Dendritic cell treated with granulocyte-macrophage colony-stimulating factor and Interleukin-4, amounts not matched to agents 40 ng/mL and 50 ng/mL, for 4 days (primary cell): ENCODE results near the gene LEAP2.

Source experiments
- H3K27ac Mint-ChIP-seq: one replicate; pipeline ENCODE4 v1.8.0; 2022; ENCODE audit warnings: mild to moderate bottlenecking, mixed read lengths
- H3K27me3 Mint-ChIP-seq: one replicate; pipeline ENCODE4 v1.8.0; 2022; ENCODE audit warnings: mild to moderate bottlenecking, mixed read lengths
- H3K36me3 Mint-ChIP-seq: one replicate; pipeline ENCODE4 v1.8.0; 2022; ENCODE audit warnings: low read depth, mixed read lengths
- H3K4me1 Mint-ChIP-seq: one replicate; pipeline ENCODE4 v1.8.0; 2022; ENCODE audit warnings: low read depth, mixed read lengths
- H3K4me3 Mint-ChIP-seq: one replicate; pipeline ENCODE4 v1.8.0; 2022; ENCODE audit warnings: mild to moderate bottlenecking, moderate library complexity, mixed read lengths
- H3K9me3 Mint-ChIP-seq: one replicate; pipeline ENCODE4 v1.8.0; 2022; ENCODE audit warnings: mixed read lengths
- intact Hi-C: fragments of 100-400 bp; cut with micrococcal nuclease; formaldehyde crosslinking; loops from one replicate; pipeline ENCODE4 v1.15.0; 2022

Gene LEAP2

GRCh38 chr5:132907161-132907560 lies 33.7 kb downstream of the LEAP2 start:
- no peaks in the 10 kb centered on the region for H3K9me3 Mint-ChIP-seq
- H3K4me3 Mint-ChIP-seq, result no peak overlapping the region
- H3K27ac Mint-ChIP-seq, result no peak overlapping the region
- peaks cover 16% of the 10 kb centered on the region for H3K4me1 Mint-ChIP-seq
- H3K27me3 Mint-ChIP-seq, result no peaks in the 10 kb centered on the region
- peaks cover 60% of the 10 kb centered on the region for H3K36me3 Mint-ChIP-seq
- intact Hi-C loops, result no loop called here

DNA sequence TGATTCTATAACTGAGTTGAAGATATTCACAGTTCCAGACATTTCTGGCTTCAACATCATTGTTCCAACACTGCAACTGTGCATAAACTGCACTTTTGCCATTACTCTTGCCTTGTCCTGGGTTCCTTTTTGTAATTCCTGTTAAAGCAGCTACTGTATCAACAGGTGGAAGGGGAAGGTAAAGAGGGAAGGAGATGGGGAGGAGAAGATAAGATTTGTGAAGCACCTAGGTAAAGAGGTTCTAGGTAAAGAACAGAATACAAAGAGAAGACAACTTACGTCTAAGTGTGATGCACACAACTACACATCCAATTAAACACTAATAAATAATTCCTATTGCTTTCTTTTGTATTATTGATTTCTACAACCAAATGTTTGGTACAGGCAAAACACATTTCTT lies 36.2 kb downstream of the LEAP2 start:
- intact Hi-C loops, result no loop called here
- Mint-ChIP-seq H3K27me3 (no peaks in the 10 kb centered on the region), H3K27ac (no peak overlapping the region), H3K36me3 (peaks cover 64% of the 10 kb centered on the region), H3K4me3 (no peak overlapping the region), H3K9me3 (no peaks in the 10 kb centered on the region), H3K4me1 (peaks cover 16% of the 10 kb centered on the region)

- intact Hi-C loops, result no loop called here
- Mint-ChIP-seq H3K9me3 (no peaks in the 10 kb centered on the region), H3K27ac (no peak overlapping the region)
Measured at GRCh38 chr5:132915681-132916080, 42.2 kb downstream of the LEAP2 start.

DNA sequence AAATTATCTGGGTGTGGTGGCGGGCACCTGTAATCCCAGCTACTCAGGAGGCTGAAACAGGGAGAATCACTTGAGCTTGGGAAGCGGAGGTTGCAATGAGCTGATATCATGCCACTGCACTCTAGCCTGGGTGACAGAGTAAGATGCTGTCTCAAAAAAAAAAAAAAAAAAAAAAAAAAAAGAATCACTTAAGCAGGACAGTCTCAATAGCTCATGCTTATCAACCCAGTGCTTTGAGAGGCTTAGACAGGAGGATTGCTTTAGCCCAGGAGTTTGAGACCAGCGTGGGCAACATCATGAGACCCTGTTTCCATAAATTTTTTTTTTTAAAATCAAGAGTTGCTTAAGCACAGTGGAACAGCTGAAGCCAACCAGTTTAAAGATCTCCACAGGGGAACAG lies 42.6 kb downstream of the LEAP2 start:
- Mint-ChIP-seq H3K27ac (no peak overlapping the region), H3K4me1 (peaks cover 13% of the 10 kb centered on the region), H3K4me3 (no peak overlapping the region), H3K27me3 (no peaks in the 10 kb centered on the region), H3K9me3 (no peaks in the 10 kb centered on the region), H3K36me3 (peaks cover 88% of the 10 kb centered on the region)
- intact Hi-C loops, result no loop called here

More at GRCh38 chr5:132915681-132916080, 42.2 kb downstream of the LEAP2 start:
- Mint-ChIP-seq H3K36me3 (peaks cover 88% of the 10 kb centered on the region), H3K4me3 (no peak overlapping the region), H3K4me1 (peaks cover 13% of the 10 kb centered on the region), H3K27me3 (no peaks in the 10 kb centered on the region)
